ENCODE data around the gene FOS.

The FOS gene

DNA sequence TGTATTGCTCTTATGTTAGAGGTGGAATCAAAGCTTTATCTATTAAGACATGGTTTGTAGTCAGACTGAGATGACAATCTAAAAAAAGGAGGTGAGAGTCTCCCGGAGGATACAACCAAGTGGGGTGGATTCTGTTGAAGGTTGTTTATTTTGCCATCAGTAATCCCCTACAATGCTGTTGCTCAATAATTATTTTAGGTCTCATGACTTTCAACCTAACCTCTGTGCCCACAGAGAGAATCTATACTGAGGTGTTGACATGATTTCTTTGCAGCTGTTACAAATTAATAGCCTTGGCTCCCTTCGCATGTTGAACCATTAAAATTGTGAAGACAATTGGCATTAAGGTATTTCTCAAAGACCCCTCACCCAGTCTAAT is 28.7 kb upstream of the FOS start:
- in situ Hi-C loops (cut with HindIII; ENCODE audit: low sequenced_read_pairs): no loop called here

DNA sequence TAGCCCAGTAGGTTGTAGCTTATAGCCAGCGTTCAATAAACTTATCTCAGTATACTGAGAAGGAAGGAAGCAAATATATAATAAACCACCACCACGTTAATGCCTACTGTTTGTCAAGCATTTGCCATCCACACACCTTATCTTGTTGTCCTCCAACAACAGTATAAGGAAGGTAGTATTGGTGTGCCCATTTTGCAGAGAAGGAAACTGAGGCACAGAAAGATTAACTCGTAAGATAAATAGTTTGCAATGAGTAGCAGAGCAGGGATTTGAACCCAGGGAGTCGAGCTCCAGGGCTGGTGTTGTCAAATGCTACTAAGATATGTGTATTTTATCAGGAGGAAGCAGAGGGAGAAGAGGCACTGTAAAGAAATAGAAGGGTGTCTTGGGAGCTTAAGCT is 27.8 kb upstream of the FOS start:
- in situ Hi-C loops (cut with HindIII; ENCODE audit: low sequenced_read_pairs): no loop called here

DNA sequence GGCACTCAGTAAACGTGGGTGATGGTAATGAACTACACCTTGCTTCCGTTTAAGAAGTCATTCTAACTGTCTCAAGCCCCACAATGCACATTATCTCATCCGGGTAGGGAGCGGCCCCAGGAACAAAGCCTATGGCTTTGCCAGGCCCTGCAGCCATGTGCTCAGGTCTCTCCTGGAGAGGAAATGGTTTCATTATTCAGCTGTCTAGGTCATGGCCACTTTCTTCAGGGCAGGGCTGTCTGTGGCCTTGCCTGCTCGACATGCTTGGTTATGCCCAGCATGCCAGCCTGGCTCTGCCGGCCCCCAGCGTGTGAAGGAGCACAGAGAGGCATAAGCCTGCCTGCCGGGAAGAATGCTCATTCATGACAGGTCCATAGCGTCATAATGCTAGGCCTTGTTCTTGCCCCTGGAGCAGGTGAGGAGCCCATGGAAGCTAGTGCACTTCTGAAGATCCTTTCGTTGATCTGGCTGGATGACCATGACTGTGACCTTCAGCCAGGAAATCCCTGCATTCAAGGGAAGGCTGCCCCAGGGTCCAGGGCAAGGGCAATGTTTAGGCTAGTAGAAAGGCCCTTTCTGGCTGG is 26.3 kb upstream of the FOS start:
- in situ Hi-C loops (cut with HindIII; ENCODE audit: low sequenced_read_pairs): no loop called here

DNA sequence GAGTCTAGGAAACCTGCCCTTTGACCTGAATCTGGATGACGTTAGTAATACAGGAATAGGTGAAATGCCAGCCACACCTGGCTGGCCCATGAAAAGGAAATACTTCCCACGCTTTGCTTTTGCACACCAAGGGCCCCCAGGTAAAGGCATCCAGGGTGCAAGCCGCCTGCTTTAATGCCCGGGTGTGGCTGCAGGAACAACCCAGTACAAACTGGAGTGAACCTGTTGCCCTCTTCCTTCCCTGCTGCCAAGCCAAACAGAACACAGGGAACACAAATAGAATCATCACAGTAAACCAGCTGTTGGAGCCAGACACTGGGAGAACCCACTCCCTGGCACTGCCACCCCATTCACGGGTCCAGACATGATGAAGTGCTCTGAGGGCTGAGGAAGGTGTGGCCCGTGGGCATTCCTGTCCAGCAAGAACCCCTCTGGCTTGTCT is 24.2 kb upstream of the FOS start:
- in situ Hi-C loops (cut with HindIII; ENCODE audit: low sequenced_read_pairs): no loop called here

DNA sequence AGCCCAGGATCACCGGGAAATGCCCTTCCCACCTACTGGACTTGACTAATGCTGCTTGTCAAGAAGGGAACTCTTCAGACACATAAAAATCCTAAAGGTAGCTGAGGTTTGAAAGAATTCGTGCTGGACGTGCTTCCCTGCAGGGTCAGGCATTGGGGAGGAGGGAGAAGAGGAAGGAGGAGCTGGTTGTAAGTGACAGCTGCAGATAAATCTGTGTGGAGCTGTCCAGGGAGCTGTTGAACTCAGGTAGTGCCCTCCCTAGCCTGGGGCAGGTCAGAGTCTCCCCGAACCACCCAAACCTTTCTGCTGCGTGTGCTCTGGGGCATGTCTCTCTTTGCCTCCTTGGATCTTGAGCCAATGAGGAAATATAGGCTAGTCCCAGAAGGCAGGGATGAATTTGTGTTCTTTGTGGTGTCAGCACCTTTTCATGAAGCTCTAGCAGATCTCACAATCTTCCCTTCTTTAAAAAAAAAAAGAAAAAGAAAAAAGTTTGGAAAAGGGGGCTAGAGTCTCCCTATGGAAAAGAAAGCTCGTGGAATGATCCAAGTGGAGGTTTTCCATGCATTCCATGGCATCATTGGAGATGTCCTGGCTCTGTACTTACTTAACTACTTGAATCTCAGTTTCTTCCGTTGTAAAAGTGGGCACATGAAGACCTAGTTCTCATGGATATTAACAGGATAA is 23.6 kb upstream of the FOS start:
- in situ Hi-C loops (cut with HindIII; ENCODE audit: low sequenced_read_pairs): no loop called here

DNA sequence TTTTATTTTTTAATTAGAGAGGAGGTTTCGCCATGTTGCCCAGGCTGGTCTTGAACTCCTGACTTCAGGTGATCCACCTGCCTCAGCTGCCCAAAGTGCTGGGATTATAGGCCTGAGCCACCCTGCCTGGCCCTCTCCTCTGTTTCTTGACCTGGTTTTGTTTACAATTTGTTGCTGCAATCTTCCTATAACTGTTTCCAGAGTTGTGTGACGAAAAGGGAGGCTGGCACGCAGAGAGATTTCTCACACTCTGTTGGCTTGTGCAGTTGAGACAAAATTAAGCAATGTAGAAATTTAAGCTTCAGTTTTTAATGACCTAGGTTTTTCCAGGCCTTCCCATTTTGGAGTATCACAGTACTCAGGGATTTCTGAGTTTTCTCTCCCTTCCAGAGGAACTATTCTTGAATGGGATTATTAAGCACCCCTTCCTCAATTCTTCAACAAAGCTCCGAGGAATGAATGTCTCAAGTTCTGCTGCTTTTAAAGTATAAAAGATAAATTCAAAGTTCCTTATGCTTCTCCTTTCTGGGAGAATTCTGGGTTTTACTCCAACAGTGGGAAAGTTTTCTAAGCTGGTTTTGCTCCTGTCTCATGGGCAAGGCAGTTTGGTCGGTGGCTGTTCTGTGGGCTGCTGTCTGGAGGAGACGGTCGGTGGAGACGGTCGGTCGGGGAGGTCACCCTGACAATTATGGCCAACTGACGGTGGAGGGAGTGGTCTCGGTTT is 20.4 kb upstream of the FOS start:
- in situ Hi-C loops (cut with HindIII; ENCODE audit: low sequenced_read_pairs): no loop called here

DNA sequence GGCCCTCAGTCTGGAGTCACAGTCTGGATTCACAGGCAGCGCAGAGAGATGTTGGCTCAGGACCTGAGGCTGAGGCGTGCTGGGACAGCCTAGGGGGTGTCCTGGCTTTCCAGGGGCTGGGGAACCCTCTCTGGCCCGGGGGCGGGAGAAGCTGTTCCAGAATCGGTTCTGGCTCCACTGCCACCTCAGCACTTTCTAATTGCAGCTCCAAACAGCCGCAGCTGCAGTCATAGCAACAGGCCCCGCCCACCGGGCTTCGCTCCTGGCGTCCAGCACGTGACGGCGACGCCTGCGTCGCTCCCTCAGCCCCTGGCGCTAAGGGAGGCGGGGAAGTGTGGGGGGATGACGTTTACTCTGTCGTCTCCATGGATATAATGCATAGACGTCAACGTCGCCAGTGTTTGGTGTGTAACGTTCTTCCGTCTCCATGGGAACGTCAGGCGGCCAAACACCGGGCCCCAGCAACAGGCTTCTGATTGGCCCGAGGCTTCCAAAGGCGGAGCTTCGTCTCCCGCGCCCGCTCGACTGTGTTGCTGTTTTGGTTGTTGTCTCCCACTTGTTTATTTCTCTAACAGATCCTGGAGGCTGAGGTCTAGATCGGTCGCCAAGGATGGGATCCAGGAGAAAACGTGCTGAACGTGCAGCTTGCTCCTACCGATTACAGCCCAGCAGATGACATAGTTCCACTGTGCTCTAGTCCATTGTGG is 19.7 kb upstream of the FOS start:
- in situ Hi-C loops (cut with HindIII; ENCODE audit: low sequenced_read_pairs): no loop called here

DNA sequence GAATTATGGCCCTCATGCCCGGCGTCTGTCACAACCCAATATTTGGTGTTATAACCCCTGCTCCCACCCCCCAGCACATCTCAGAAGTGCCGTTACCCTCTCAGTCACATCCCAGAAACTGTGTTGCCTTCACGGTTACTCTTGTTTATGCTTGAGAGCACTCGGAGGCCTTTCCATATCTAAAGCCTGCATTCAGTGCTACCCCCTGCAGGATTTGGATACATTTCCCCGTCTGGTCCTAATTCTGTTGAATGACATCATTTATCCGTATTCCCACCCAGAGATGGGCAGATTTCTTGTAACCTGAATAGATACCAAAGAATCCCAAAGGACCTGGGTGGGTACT is 19.1 kb upstream of the FOS start:
- in situ Hi-C loops (cut with HindIII; ENCODE audit: low sequenced_read_pairs): no loop called here

DNA sequence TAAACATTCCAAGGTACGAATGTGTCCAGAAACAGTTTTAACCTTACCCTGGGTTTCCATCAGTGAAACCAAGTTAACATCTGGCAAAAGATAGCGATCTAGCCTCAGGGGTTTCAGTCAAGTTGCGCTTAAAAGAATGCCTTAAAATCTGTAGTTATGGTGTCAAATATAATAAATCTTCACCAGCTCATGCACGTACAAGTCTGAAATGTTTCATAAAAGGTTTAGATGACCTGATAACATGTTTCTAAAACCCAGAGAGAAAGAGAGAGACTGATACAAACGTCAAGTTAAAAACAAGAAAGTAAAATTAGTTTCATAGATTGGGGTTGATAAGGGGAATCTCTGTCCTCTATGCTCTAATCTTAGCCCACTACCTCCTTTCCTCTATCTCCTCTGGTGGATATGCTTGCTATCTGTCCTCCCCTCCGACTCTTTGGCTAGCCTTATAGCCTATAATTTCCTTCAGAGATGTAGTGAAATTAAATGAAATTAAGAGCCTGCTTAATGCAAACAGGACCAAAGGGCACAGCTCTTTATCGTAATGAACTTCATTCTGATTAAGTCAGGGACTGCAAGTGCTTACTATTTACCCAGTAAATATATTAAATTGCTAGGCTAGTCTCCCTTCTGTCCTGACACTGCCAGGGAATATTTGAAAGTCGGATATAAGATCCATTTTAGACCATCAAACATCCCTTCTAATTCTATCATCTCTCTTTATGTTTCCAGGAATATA is 18.4 kb upstream of the FOS start:
- in situ Hi-C loops (cut with HindIII; ENCODE audit: low sequenced_read_pairs): no loop called here

DNA sequence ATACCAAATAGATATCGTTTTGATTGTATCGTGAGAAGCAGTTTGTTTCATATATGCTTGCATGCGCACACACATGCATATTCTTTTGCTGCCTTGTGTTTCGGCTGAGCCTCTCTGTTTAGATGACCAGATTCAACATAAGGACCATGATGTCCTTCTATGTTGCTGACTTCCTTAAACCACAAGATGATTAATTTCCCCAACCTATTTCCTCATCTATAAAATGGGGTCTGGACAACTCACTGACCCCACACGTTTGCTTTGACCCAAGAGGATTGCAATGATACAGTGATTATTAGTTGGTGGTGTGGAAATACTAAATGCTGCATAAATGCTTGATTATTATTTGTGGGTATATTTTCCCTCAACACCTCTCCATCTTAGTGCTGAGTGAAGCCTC is 16.8 kb upstream of the FOS start:
- in situ Hi-C loops (cut with HindIII; ENCODE audit: low sequenced_read_pairs): no loop called here

DNA sequence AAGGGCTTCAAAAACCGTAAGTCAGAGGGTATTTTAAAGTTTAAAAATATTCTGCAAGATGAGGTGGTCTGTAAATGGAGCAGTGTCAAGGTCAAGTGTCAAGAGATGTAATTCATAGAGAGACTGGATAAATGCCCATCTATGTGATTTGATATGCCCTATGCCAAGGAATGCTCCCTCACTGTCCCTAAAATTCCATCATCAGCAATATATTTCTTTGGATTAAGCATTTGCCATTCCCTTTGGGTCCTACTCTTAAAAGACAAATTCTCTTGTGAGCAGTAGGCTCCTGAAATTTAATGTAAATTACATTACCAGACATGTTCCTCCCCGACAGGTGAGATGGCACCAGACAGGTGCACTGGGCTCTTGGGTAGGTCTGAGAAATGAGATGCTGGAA is 16.0 kb upstream of the FOS start:
- in situ Hi-C loops (cut with HindIII; ENCODE audit: low sequenced_read_pairs): no loop called here

DNA sequence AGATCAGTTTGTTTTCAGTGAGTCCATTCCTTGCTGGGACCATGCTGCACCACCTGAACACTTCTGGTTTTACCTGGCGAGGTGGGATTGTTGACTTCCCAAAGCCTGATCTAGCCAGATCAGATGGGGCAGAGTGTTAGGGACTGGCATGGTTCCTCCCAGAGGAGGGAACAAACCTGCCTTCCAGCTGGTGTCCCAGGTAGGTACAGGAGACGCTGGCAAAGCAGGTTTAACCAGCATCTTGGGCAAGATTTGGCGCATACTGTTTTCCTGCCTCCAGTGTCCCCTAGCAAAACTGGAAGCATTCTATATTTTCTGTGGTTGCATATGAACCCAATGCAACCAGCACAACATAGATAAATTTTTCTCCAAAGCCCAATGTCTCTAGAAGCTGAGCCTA is 14.6 kb upstream of the FOS start:
- in situ Hi-C loops (cut with HindIII; ENCODE audit: low sequenced_read_pairs): no loop called here

DNA sequence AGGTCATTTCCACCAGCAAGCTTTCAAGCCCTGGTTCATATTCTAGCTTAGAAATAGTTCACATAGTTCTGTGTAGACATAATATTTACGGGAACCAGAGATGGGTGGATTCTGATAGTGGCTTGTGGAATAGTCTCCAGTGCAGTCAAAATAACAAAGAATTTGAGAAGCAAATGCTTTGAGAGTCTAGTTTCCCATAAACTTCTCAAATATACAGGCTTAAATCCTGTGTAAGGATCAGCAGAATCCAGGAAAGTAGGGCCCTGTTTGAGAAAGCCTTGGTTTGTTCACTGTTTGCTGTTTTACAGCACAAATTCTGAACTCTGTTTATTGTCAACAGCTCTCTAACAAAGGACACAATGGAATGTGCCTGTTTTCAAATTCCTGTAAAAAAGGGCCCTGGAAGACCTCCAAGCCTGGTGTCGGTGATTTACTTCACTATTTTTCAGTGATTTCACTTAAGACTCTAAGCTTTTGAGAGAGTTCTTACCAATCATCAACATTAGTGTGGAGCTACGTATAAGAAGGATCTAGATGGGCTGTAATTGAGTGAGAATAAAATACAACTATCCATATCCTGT is 11.4 kb upstream of the FOS start:
- in situ Hi-C loops (cut with HindIII; ENCODE audit: low sequenced_read_pairs): no loop called here

DNA sequence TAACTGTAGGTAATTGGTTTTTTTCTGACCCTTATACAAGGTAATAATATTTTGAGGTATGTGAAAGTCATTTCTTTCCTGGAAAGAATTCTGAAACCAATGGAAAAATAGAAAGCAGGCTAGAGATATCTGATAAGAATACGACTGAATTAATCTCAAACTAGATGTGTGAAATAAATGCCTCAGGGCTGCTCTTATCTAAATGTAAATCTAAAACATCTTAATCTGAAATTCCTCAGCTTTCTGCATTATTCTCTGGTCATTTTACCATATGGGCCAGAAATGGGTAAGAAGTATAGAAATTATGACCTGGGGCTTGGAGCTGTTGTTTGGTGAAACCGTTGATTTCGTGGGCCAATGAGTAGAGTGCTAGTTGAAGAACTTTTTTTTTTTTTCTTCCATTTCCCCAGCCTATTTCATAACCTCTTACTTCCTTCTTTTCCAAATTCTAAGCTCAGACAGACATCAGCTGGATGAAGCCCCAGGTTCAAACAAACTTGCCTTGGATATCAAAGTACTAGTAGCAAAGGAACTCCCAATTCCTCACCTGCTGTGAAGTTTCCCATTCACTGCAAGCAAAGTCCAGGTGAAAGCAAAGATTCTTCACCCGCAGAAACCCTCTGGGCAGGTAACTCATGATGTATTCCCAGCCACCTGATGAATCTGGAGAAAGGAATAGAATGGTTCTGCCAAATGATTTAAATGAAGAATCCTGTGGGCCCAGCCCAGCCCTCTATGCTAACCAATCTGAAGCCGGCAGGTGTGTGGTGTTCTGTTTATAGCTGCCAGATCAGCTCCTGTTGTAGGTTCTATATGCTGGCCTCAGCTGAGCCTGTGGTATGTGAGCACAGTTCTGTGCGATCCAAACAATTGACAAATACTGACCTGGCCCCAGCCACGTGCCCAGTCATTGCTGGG is 9.7 kb upstream of the FOS start:
- in situ Hi-C loops (cut with HindIII; ENCODE audit: low sequenced_read_pairs): no loop called here

DNA sequence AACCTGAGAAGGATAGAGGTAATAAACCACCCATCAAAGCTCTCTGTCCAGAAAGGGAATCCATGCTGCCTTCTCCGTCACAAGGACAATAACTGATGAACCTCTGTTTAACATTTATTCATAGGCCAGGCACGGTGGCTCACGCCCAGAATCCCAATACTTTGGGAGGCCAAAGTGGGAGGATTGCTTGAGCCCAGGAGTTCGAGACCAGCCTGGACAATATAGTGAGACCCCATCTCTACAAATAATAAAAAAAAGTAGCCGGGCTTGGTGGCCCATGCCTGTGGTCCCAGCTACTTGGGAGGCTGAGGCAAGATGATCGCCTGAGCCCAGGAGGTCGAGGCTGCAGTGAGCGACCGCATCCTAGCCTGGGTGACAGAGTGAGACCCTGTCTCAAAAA is 7.1 kb upstream of the FOS start:
- in situ Hi-C loops (cut with HindIII; ENCODE audit: low sequenced_read_pairs): no loop called here

DNA sequence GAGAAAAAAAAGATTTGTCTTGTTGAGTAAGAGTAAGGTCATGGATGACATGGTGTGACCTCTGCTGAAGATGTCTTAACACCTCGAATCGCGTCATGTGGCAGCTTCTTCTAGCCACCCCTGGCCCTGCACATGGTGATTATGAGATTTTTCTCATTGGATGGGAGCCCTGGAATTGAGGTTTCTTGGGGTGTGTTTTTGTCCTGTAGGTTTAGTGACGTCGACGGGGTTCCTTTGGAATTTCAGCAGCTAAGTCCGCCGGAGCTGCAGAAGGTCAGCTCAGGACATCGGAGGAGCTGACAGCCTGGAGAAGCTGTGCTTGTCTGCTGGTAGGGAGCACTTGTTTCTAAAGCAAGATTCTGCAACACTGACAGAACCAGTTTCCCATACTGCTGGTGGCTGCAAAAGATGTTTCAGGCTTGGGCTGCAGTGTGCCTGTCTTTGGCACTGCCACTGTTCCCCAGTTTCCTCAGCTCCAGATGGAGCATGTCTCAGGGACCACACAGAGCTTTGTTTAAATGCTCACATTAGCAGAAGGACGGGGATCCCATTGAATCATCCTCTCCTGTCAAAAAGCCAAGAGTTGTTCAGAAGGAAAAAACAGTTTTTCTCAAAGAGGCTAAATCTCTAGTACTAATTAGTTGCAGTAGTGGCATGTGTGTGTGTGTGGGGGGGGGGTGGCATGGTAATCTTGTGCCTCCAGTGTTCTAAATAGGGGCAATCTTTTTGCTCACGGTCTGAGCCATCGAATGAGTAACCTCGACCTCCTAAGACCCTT is 5.2 kb upstream of the FOS start:
- in situ Hi-C loops (cut with HindIII; ENCODE audit: low sequenced_read_pairs): no loop called here

DNA sequence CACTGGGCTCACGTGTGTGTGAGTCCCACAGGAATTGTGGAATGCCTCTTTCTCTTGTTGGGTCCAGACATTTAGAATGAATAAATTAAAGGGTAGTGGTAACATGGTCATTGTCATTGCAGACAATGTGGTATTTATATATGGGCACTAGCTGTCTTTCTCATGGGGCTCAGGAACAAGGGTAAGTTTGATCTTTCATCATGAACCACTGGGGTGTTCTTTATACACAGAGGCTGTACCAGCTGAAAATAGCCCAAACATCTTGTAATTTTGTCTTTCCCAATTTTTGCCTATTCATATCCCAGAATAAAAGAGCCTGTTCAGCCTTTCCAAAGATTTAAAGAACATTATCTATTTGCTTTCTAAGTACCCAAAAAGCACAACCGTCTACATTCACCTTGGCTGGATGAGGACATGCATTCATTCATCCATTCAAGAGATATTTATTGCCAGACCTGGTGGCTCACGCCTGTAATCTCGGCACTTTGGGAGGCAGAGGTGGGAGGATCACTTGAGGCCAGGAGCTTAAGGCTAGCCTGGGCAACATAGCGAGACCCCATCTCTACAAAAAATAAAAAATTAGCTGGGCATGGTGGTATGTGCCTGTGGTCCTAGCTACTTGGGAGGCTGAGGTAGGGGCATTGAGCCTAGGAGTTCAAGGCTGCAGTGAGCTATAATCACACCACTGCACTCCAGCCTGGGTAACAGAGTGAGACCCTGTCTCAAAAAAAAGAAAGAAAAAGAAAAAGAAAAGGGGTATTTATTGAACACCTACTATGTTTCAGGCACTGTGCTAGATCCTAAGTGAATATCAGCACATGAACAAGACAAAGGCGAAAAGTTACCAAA is 4.4 kb upstream of the FOS start:
- in situ Hi-C loops (cut with HindIII; ENCODE audit: low sequenced_read_pairs): no loop called here

DNA sequence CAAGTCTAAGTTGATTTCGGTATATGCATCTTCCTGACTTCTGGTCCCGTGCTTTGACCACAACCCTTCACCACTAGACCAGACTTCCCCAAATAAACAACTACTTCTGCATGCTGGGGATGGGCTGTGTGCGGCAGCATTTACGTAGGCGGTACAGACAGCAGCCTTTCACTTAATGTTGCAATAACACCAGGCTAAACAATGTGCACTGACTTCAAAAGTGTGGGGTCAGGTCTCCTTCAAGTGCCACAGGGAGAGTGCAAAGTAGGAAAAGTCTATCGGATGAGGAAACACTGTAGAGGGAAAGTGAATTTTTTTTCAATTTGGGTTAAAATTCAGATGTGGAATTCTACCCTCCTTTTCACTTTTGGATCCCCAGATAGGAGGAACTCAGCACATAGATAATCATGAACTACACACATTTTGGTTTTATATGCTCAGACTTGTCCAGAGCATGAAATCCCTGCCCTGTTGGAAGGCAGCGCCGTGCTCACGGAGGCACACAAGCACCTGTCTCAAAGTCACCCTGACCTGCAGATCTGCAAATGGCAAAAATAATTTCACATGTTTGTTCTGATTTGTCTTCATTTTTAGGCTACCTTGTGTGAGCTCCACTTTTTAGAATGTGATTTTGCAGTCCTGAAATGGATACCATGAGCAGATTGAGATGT is 3.6 kb upstream of the FOS start:
- in situ Hi-C loops (cut with HindIII; ENCODE audit: low sequenced_read_pairs): no loop called here
